ENCODE results near the gene A4GALT.

Gene A4GALT

DNA sequence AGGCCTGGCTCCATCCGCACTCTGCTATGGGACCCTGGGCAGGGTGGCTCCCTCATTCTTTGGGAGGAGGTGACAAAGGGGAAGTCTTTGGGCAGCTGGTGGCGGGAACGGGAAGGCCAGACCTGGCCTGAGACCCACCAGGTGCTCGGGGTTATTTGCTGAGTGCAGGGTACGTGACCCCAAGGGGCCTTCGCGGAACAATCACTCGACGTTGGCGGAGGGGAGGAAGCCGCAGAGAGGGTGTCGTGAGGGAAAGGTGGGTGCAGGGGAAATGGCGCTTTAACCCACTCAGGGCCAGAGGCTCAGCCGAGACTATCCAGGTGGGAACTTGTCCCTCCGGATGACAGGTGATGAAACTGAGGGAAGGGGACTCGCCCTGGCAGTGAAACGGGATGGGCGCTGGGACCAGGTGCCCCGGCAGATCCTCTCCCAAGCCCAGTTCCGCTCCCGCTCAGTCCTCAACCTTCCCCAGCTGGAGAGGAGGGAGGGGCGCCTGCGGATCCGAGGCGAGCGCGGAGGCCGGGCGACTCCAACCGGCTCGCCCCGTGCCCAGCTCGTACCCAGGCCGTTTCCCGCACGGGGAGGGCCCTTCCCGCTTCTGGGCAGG lies 911 bp downstream of the A4GALT start:
- TF ChIP-seq POLR2AphosphoS5 (IDR thresholded peaks at IDR 0.05; ENCODE audit: low read depth, low read length), result no peak
- TF ChIP-seq SIN3A (IDR thresholded peaks at IDR 0.05; ENCODE audit: borderline replicate concordance, insufficient read depth, low read length), result no peak
- TF ChIP-seq, protein P1, sequence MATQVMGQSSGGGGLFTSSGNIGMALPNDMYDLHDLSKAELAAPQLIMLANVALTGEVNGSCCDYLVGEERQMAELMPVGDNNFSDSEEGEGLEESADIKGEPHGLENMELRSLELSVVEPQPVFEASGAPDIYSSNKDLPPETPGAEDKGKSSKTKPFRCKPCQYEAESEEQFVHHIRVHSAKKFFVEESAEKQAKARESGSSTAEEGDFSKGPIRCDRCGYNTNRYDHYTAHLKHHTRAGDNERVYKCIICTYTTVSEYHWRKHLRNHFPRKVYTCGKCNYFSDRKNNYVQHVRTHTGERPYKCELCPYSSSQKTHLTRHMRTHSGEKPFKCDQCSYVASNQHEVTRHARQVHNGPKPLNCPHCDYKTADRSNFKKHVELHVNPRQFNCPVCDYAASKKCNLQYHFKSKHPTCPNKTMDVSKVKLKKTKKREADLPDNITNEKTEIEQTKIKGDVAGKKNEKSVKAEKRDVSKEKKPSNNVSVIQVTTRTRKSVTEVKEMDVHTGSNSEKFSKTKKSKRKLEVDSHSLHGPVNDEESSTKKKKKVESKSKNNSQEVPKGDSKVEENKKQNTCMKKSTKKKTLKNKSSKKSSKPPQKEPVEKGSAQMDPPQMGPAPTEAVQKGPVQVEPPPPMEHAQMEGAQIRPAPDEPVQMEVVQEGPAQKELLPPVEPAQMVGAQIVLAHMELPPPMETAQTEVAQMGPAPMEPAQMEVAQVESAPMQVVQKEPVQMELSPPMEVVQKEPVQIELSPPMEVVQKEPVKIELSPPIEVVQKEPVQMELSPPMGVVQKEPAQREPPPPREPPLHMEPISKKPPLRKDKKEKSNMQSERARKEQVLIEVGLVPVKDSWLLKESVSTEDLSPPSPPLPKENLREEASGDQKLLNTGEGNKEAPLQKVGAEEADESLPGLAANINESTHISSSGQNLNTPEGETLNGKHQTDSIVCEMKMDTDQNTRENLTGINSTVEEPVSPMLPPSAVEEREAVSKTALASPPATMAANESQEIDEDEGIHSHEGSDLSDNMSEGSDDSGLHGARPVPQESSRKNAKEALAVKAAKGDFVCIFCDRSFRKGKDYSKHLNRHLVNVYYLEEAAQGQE (IDR thresholded peaks at IDR 0.05; ENCODE audit: insufficient read depth in 1 of 2, low read depth in 2 of 2, low read length in 2 of 2), result no peak
- no peak for TF ChIP-seq TAF1 (IDR thresholded peaks at IDR 0.05; ENCODE audit: borderline replicate concordance, insufficient read depth, low read length)
- no peak for TF ChIP-seq FOXP2 (optimal IDR thresholded peaks at IDR 0.05; ENCODE audit: borderline replicate concordance, extremely low read depth, extremely low read length, insufficient read depth)

- TF ChIP-seq FOXP2 (optimal IDR thresholded peaks at IDR 0.05; ENCODE audit: borderline replicate concordance, extremely low read depth, extremely low read length, insufficient read depth), result no peak
- TF ChIP-seq POLR2AphosphoS5 (IDR thresholded peaks at IDR 0.05; ENCODE audit: low read depth, low read length), result no peak
- no peak for TF ChIP-seq TAF1 (IDR thresholded peaks at IDR 0.05; ENCODE audit: borderline replicate concordance, insufficient read depth, low read length)
- TF ChIP-seq, protein P1 (IDR thresholded peaks at IDR 0.05; ENCODE audit: insufficient read depth in 1 of 2, low read depth in 2 of 2, low read length in 2 of 2), result no peak
- no peak for TF ChIP-seq SIN3A (IDR thresholded peaks at IDR 0.05; ENCODE audit: borderline replicate concordance, insufficient read depth, low read length)
Observed at GRCh38 chr22:42719133-42719532, 1.5 kb downstream of the A4GALT start.

DNA sequence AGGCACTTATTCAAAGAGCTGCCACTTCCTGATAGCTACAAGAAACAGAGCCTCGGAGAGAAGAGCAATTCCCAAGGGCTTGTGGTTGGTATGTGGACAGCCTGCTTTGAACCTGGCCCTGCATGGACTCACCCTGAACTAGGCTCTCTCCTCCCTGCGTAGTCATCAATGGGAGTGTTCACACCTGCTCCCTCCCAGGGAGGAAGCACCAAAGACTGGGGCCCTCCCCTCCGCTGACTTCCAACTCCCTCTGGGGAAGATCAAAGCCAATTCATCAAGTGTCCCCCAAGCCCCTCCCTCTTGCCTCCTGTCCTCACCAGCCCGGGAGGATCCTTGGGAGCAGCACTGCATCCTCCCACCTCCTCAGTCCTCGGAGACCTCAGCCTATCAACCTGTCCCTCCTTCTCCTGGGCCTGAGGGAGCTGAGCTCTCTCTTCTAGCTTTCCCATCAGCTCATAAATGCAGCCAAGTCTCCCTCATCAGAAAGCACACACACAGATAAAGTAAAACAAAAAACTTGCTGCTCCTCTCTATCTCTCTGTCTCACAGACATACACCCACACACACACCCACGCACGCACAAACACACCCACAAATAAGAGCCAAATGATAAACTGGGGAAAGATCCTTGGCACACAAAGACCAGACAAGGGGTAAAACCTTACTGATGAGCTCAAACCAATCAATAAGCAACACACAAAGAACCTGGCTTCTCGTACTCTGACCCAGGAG lies 3.3 kb downstream of the A4GALT start:
- no peak for TF ChIP-seq FOXP2 (optimal IDR thresholded peaks at IDR 0.05; ENCODE audit: borderline replicate concordance, extremely low read depth, extremely low read length, insufficient read depth)
- TF ChIP-seq TAF1 (IDR thresholded peaks at IDR 0.05; ENCODE audit: borderline replicate concordance, insufficient read depth, low read length), result no peak
- no peak for TF ChIP-seq POLR2AphosphoS5 (IDR thresholded peaks at IDR 0.05; ENCODE audit: low read depth, low read length)
- TF ChIP-seq, protein P1 (IDR thresholded peaks at IDR 0.05; ENCODE audit: insufficient read depth in 1 of 2, low read depth in 2 of 2, low read length in 2 of 2), result no peak
- TF ChIP-seq SIN3A (IDR thresholded peaks at IDR 0.05; ENCODE audit: borderline replicate concordance, insufficient read depth, low read length), result no peak

GRCh38 chr22:42716649-42717127 lies 4.0 kb downstream of the A4GALT start:
- TF ChIP-seq SIN3A (IDR thresholded peaks at IDR 0.05; ENCODE audit: borderline replicate concordance, insufficient read depth, low read length) (no peak), FOXP2 (optimal IDR thresholded peaks at IDR 0.05; ENCODE audit: borderline replicate concordance, extremely low read depth, extremely low read length, insufficient read depth) (no peak), POLR2AphosphoS5 (IDR thresholded peaks at IDR 0.05; ENCODE audit: low read depth, low read length) (no peak), TAF1 (IDR thresholded peaks at IDR 0.05; ENCODE audit: borderline replicate concordance, insufficient read depth, low read length) (no peak)
- TF ChIP-seq, protein P1 (IDR thresholded peaks at IDR 0.05; ENCODE audit: insufficient read depth in 1 of 2, low read depth in 2 of 2, low read length in 2 of 2), result no peak
